Left cardiac atrium (tissue), 4 donors: ENCODE results near the gene MTHFS. TPM values are rescaled to one million over a fixed set of nuclear protein-coding genes. Genes with fewer than 3 reads are reported as not detected.
A peak's percentile ranks its signal among the peaks of the same experiment; 100 is the strongest.

ENCODE experiments used
- ATAC-seq, 2 donors: fragments of 200-7000 bp; cut with Tn5 transposase; one replicate each; pipeline ENCODE4 v1.9.1; 2020; ENCODE audit warnings: mild to moderate bottlenecking in 2 of 2, moderate library complexity in 2 of 2
- DNase-seq: peaks from one replicate; pipeline ENCODE4 v3.0.0-alpha.2; 2020
- intact Hi-C, 2 donors: fragments of 100-400 bp; cut with DNase I; formaldehyde crosslinking; loops; one replicate each; pipeline versions ENCODE4 v1.14.1 to v1.15.1; 2022 to 2023
- total RNA-seq, 2 donors: library from RNA; stranded (reverse); fragmentation: NEBNext Ultra II Directional; extraction: Animal tissue kit (Norgen Biotek cat#: 25700); gene quantifications; one replicate each; pipeline ENCODE4 v1.2.1, GENCODE V29; 2021
- donor health status: DM: no; HTN: yes; CAD: no.
- donor health status: DM: no; HTN: yes; CAD: no; lungs with severe emphysema.
- donor health status: DM: yes; HTN: yes; CAD: no.
- donor health status: Dilated cardiomyopathy.

Gene MTHFS
- total RNA-seq, 2 donors from 2014 or later = 10.4 to 23.5 TPM

GRCh38 chr15:79832367-79833120 is 64.3 kb downstream of the MTHFS start:
- intact Hi-C loops = no loop called here
- ATAC-seq (no peak), DNase-seq (no peak)

GRCh38 chr15:79831604-79832003 is 65.2 kb downstream of the MTHFS start:
- no peak for ATAC-seq
- intact Hi-C loops = no loop called here
- DNase-seq = no peak

- DNase-seq (no peak), ATAC-seq (no peak)
- intact Hi-C loops = no loop called here
Observed at GRCh38 chr15:79829950-79830349, 66.9 kb downstream of the MTHFS start.

GRCh38 chr15:79828447-79828846 is 68.4 kb downstream of the MTHFS start:
- ATAC-seq (no peak), DNase-seq (no peak)
- intact Hi-C loops = no loop called here

- no peak for ATAC-seq
- intact Hi-C loops = no loop called here
- DNase-seq = no peak
Observed at GRCh38 chr15:79826800-79827199, 70.0 kb downstream of the MTHFS start.

- no peak for ATAC-seq
- no peak for DNase-seq
- intact Hi-C loops = no loop called here
Observed at GRCh38 chr15:79824136-79824701, 72.6 kb downstream of the MTHFS start.

GRCh38 chr15:79820820-79821219 is 76.0 kb downstream of the MTHFS start:
- intact Hi-C loops = no loop called here
- no peak for DNase-seq
- no peak for ATAC-seq

GRCh38 chr15:79820176-79820575 is 76.6 kb downstream of the MTHFS start:
- ATAC-seq (no peak), DNase-seq (no peak)
- intact Hi-C loops = no loop called here

- intact Hi-C loops = no loop called here
- ATAC-seq = no peak
- DNase-seq = no peak
Observed at GRCh38 chr15:79816571-79816970, 80.2 kb downstream of the MTHFS start.

- ATAC-seq (peak; percentile 21 to 32), DNase-seq (no peak)
- intact Hi-C loops = no loop called here
Observed at GRCh38 chr15:79815468-79815867, 81.3 kb downstream of the MTHFS start.

GRCh38 chr15:79812541-79812940 is 84.3 kb downstream of the MTHFS start:
- intact Hi-C loops = no loop called here
- ATAC-seq = no peak

GRCh38 chr15:79811406-79812405 is 85.1 kb downstream of the MTHFS start:
- ATAC-seq (peak; percentile 87 to 90), DNase-seq (peak; percentile 77)
- intact Hi-C loops = no loop called here

More at GRCh38 chr15:79812541-79812940, 84.3 kb downstream of the MTHFS start:
- DNase-seq = no peak

GRCh38 chr15:79804838-79805237 is 92.0 kb downstream of the MTHFS start:
- no peak for DNase-seq
- intact Hi-C loops = no loop called here
- ATAC-seq = no peak

GRCh38 chr15:79798311-79798710 is 98.5 kb downstream of the MTHFS start:
- intact Hi-C loops = no loop called here
- no peak for ATAC-seq
- no peak for DNase-seq

Other genes with a start within 250 kb of the MTHFS start
- 1 to 10 TPM; 1.7 to 1.8 TPM for gene BCL2A1, start 74.2 kb upstream of the MTHFS start, total RNA-seq
- gene ZFAND6, start 162.7 kb upstream of the MTHFS start, total RNA-seq = 10 to 100 TPM; 64.2 to 64.3 TPM